ENCODE data around the gene WFS1. TPM values are rescaled to one million over a fixed set of nuclear protein-coding genes. Genes with fewer than 3 reads are reported as not detected.

The WFS1 gene
- total and polyA plus RNA-seq, 10 donors, result 4.9 to 62.2 (median 34.8) TPM

DNA sequence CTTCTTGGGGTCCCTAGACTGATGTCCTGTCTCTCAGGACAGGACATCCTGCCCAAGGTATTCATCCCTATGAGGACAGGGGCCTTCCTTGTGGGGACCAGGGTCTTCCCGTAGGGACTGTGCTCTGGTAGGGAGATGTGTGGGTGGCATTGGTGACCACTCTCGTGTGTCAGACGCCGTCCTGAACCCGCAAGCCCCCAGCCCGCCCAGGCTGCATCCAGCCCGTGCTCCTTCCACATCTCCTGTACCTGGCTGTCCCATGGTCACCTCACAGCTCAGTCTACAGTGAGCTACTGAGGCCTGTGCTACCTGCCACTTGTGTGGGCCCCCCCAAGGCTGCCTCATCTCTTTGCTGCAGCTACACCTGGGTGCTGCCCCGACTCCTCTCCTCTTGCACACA is 24.0 kb downstream of the WFS1 start:
- Histone ChIP-seq H3K9me3 (no peaks in the 10 kb centered on the region), H3K27me3 (replicated peaks in 1 of 7) (no peaks in the 10 kb centered on the region), H3K4me3 (no peak overlapping the region), H3K27ac (no peak overlapping the region), H3K4me1 (peaks cover 0 to 8% (median 0%) of the 10 kb centered on the region in 6 donors), H3K36me3 (peaks cover 0 to 99% (median 29%) of the 10 kb centered on the region in 6 donors)
- 84 to 92% (median 89%) methylated on average over 7 to 8 of the region's 8 CpGs for WGBS, 5 donors
- no peak for TF ChIP-seq POLR2A (IDR thresholded peaks at IDR 0.05)
- TF ChIP-seq, protein P1, sequence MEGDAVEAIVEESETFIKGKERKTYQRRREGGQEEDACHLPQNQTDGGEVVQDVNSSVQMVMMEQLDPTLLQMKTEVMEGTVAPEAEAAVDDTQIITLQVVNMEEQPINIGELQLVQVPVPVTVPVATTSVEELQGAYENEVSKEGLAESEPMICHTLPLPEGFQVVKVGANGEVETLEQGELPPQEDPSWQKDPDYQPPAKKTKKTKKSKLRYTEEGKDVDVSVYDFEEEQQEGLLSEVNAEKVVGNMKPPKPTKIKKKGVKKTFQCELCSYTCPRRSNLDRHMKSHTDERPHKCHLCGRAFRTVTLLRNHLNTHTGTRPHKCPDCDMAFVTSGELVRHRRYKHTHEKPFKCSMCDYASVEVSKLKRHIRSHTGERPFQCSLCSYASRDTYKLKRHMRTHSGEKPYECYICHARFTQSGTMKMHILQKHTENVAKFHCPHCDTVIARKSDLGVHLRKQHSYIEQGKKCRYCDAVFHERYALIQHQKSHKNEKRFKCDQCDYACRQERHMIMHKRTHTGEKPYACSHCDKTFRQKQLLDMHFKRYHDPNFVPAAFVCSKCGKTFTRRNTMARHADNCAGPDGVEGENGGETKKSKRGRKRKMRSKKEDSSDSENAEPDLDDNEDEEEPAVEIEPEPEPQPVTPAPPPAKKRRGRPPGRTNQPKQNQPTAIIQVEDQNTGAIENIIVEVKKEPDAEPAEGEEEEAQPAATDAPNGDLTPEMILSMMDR (IDR thresholded peaks at IDR 0.05 in 8 of 11, conservative IDR thresholded peaks at IDR 0.05 in 3 of 11), result no peak
- TF ChIP-seq POLR2AphosphoS5 (IDR thresholded peaks at IDR 0.05), result no peak
- no peak for DNase-seq
- intact Hi-C loops (cut with DNase I; ENCODE audit: low total_unique reads), result no loop called here

DNA sequence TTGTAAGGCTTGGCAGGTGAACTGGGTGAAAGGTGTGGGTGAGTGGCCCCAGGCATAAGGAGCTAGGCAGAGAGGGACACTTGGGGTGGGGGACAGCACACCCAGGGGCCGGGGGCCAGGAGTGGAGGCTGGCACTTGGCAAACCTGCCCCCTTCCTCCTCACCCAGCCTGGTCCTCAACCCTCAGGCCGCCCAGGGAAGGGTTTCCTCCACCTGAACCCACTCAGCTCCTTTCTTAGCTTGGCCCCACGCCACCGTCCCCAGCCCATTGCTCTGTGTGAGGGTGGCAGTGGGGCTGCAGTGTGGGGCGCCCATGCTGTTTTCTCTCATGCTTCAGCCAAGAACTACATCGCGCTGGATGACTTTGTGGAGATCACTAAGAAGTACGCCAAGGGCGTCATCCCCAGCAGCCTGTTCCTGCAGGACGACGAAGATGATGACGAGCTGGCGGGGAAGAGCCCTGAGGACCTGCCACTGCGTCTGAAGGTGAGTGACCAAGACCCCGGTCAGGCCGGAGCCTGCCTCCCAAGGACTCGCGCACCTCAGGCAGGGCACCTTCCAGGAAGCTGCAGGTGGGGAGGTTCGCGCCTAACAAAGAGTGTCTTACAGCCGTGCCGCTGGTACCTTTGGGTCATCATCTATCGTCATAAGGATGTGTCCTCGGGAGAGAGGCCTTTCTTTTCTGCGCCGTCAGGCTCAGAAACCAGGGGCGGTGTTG is 25.2 kb downstream of the WFS1 start:
- no peak overlapping the region for H3K27ac ChIP-seq
- DNase-seq, result no peak
- peaks cover 0 to 8% (median 0%) of the 10 kb centered on the region in 6 donors for H3K4me1 ChIP-seq
- no peaks in the 10 kb centered on the region for H3K9me3 ChIP-seq
- no peak for TF ChIP-seq POLR2A (IDR thresholded peaks at IDR 0.05)
- no peak for TF ChIP-seq POLR2AphosphoS5 (IDR thresholded peaks at IDR 0.05)
- TF ChIP-seq, protein P1 (IDR thresholded peaks at IDR 0.05 in 8 of 11, conservative IDR thresholded peaks at IDR 0.05 in 3 of 11), result no peak
- peaks cover 0 to 95% (median 29%) of the 10 kb centered on the region in 6 donors for H3K36me3 ChIP-seq
- no peak overlapping the region for H3K4me3 ChIP-seq
- 93 to 98% (median 94%) methylated on average over 26 to 27 of the region's 27 CpGs for WGBS, 5 donors
- intact Hi-C loops (cut with DNase I; ENCODE audit: low total_unique reads), result no loop called here
- H3K27me3 ChIP-seq (replicated peaks in 1 of 7), result no peaks in the 10 kb centered on the region

DNA sequence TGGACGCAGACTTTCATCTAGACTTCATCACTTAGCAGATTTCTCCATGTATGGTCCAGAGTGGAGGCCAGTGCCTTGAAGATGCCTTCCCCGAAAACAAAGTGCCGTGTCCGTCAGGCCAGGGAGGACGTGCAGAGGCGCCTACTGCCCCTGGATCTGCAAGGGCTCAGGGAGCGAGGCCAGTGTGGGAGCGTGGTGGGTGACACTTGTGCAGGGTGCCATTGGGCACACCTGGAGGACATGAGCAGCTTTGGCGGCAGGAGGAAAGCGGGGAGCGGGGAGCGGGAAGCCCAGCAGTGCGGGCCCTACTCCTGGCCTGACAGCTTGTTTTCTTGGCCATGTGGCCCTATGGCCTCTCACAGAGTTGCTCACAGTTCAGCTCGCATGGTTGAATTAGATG is 25.8 kb downstream of the WFS1 start:
- 94 to 96% (median 95%) methylated on average over 12 to 14 of the region's 14 CpGs for WGBS, 5 donors
- DNase-seq, result no peak
- TF ChIP-seq, protein P1 (IDR thresholded peaks at IDR 0.05 in 8 of 11, conservative IDR thresholded peaks at IDR 0.05 in 3 of 11), result no peak
- TF ChIP-seq POLR2AphosphoS5 (IDR thresholded peaks at IDR 0.05), result peak in 1 of 3 donors; percentile 6
- Histone ChIP-seq H3K9me3 (no peaks in the 10 kb centered on the region), H3K4me3 (no peak overlapping the region), H3K4me1 (peaks cover 0 to 8% (median 0%) of the 10 kb centered on the region in 6 donors), H3K27me3 (replicated peaks in 1 of 7) (no peaks in the 10 kb centered on the region), H3K27ac (no peak overlapping the region), H3K36me3 (peaks cover 0 to 95% (median 31%) of the 10 kb centered on the region in 6 donors)
- intact Hi-C loops (cut with DNase I; ENCODE audit: low total_unique reads), result no loop called here

DNA sequence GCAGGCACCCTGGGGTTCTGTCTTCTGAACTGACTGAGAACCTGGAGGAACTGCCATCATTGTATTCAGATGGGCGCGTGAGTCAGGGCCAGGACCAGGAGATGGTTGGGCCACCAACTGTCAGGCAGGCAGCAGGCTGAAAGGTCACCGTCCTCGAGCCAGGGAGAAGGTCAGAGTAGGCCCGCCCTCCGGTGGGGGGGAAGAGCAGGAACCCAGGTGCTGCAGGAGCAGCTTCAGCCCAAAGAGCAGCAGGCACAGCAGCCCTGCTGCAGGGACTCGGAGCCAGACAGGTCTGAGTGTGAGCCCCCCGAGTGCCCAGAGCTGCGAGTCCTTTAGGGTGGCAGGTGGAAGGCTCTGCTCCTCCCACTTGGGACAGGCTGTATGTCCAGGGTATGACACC is 26.4 kb downstream of the WFS1 start:
- Histone ChIP-seq H3K27ac (no peak overlapping the region), H3K4me1 (peaks cover 0 to 8% (median 0%) of the 10 kb centered on the region in 6 donors), H3K36me3 (peaks cover 0 to 95% (median 36%) of the 10 kb centered on the region in 6 donors), H3K9me3 (no peaks in the 10 kb centered on the region), H3K27me3 (replicated peaks in 1 of 7) (no peaks in the 10 kb centered on the region), H3K4me3 (no peak overlapping the region)
- TF ChIP-seq, protein P1 (IDR thresholded peaks at IDR 0.05 in 8 of 11, conservative IDR thresholded peaks at IDR 0.05 in 3 of 11), result no peak
- TF ChIP-seq POLR2A (IDR thresholded peaks at IDR 0.05) (no peak), POLR2AphosphoS5 (IDR thresholded peaks at IDR 0.05) (no peak)
- DNase-seq, result no peak
- intact Hi-C loops (cut with DNase I; ENCODE audit: low total_unique reads), result no loop called here
- 90 to 100% (median 91%) methylated on average over 3 to 9 of the region's 9 CpGs for WGBS, 5 donors
